ENCODE results near the gene SERPINA1.
"Not testable (repeated sequence)": the region's sequence is repeated elsewhere in the genome, so short reads cannot be mapped to it uniquely, and the experiment has no call there.

The SERPINA1 gene

DNA sequence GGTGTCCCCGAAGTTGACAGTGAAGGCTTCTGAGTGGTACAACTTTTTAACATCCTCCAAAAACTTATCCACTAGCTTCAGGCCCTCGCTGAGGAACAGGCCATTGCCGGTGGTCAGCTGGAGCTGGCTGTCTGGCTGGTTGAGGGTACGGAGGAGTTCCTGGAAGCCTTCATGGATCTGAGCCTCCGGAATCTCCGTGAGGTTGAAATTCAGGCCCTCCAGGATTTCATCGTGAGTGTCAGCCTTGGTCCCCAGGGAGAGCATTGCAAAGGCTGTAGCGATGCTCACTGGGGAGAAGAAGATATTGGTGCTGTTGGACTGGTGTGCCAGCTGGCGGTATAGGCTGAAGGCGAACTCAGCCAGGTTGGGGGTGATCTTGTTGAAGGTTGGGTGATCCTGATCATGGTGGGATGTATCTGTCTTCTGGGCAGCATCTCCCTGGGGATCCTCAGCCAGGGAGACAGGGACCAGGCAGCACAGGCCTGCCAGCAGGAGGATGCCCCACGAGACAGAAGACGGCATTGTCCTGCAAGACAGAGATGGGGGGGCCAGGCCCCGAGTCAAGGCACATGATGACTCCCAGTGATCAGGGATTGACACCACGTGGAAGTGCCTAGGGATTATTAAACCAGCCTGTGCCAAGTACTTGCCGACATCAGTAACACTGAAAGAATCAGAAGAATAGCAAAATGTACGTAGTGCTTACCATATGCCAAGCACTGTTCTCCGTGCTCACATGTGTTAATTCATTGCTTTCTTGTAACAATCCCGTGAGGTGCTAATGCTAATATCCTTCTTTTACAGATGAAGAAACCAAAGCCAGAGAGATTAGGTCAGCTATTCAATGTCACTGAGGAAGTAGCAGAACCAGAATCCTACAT is 5.4 kb downstream of the SERPINA1 start:
- DNase-seq: no peak

DNA sequence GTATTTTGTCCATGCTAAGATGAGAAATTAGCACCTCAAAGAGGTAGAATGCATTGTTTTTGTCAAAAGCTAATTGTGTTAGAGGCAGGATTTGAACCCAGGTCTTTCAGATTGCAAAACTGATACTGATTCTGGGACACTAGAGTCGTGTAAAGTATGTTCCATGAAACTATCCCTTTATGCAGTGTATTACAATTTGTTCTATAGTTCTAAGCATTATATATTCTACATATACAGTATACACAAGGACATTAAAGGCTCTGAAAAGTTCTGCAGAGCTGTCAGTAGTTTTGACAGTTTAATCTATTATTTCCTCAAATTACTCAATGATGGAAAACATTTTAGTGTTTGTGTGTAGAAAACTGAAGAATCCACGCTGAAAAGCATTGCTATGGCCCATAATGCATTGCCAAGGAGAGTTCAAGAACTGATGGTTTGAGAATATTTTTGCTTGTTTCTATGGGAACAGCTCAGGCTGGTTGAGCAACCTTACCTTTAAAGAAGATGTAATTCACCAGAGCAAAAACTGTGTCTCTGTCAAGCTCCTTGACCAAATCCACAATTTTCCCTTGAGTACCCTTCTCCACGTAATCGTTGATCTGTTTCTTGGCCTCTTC is 6.2 kb downstream of the SERPINA1 start:
- DNase-seq: no peak

GRCh38 chr14:94381149-94382030 is 7.0 kb downstream of the SERPINA1 start:
- DNase-seq: no peak

GRCh38 chr14:94380225-94381148 is 7.9 kb downstream of the SERPINA1 start:
- no peak for DNase-seq

DNA sequence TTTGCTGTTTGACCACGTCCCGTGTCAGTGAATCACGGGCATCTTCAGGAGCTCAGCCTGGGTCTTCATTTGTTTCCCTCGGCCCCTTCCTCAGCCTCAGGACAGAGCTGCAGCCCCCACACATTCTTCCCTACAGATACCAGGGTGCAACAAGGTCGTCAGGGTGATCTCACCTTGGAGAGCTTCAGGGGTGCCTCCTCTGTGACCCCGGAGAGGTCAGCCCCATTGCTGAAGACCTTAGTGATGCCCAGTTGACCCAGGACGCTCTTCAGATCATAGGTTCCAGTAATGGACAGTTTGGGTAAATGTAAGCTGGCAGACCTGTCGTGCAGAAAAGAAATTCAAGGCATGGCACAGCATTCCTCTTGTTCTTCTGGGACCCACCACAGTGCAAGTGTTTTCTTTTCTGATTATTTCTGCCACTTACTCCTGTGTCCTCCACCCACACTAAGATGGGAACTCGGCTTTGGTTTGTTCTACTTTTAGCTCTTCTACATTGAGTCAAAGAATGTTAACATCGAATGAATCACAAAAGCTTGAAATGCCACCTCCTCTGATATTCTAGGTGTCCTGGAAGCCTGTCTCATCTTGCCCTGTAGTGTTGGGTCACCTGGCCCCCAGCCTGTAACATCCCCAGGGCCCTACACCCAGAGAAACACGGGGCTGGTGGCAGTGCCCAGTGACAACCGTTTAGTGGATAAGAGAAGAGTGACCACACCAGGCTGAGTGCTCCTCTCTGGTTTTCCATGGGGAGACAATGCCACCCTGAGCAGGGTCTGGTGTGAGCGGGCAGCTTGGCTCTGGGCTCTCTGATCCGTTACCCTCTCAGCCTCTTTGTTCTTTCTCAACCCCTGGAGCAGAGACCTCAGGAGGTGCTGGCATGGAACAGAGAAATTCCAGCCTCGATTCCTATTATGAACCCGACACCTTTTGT is 8.8 kb downstream of the SERPINA1 start:
- no peak for DNase-seq

- DNase-seq: no peak
Measured at GRCh38 chr14:94378527-94379290, 9.7 kb downstream of the SERPINA1 start.

DNA sequence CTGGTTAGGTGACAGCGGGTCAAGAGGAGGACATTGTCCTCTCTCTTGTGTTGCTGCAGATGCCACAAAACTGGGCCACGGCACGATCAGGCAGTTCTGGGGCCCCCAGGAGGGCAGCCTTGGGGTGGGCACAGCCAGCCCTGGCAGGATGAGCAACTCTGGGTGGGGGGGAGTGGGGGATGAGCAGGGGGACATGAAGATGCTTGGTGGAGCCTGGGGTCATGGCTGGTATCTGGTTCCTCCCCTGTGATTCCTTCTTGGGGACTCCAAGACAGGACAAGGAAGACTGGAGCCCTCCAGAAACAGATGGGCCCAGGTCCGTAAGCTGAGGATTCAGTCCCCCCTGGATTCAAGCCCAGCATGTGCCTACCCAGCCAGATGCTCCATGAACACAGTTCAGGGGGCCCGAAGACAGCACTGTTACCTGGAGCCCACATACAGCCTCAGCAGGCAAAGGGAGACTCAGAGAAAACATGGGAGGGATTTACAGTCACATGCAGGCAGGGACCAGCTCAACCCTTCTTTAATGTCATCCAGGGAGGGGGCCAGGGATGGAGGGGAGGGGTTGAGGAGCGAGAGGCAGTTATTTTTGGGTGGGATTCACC is 10.4 kb downstream of the SERPINA1 start:
- DNase-seq: no peak

DNA sequence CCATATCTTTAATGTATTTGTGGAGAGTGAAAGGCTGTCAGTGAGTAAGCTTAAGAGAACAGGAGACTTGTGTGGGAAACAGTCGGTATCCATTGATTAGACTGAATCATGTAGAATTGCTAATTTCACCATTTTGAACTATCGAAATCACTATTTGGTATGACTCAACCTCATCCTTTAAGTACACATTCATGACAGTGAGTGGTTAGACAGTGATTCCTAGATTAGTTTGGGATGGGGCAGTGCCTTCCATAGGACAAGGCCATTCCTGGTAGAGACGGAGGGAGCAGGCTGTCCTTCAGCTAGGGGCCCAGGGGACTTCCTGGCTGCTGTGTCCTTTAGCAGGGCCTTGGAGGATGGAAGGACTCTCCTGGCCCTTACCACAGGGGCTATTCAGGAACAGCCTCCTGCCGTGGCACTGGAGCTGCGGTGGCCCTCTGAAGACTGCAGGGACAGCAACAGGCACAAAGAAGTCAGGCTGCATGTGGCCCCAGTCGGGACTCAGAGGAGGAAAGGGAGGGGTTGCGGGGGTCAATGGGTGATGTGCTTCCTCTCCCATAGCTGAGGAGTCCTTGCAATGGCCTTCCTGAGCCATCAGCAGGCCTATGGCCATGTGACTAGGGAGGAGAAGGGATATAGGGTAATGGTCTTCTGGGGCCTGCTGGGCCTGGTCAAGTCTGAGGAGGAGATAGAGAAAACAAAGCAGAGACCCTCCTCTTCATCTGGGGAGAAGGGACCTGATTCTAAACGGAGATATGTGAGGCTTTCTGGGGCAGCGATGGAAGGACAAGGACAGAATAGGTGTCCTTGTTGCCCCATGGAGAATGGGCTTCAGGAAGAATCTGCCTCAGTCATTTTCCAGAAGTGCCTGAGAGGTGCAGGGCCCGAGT is 11.2 kb downstream of the SERPINA1 start:
- DNase-seq: no peak

GRCh38 chr14:94376108-94376975 is 12.1 kb downstream of the SERPINA1 start:
- DNase-seq: no peak

- DNase-seq: no peak
Measured at GRCh38 chr14:94375552-94376107, 12.8 kb downstream of the SERPINA1 start.

DNA sequence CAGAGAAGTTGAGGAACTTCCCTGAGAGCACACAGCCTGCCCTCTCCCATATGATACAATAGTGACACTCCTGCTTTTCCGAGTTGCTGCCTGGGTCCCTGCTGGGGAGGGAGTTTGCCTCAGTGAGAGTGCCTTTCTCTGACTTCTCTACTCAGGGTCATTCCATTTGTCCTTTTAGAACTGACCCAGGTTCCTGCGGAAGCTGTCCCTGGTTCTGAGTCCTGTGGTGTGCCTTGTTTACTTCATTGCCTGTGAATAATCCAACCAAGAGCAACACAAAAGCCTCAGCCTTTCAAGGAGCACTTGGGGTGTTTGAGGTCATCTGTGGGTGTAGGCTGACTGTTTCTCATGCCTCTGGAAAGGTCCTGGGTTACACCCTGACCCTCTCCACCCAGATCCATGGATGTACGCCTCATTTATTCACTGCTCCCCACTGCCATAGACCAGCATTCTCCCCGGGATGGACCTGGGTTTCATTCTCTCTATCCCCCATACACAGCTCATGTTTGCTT is 13.6 kb downstream of the SERPINA1 start:
- DNase-seq: no peak

- DNase-seq: no peak
Measured at GRCh38 chr14:94374116-94374515, 14.3 kb downstream of the SERPINA1 start.

GRCh38 chr14:94373708-94374107 is 14.7 kb downstream of the SERPINA1 start:
- no peak for DNase-seq

DNA sequence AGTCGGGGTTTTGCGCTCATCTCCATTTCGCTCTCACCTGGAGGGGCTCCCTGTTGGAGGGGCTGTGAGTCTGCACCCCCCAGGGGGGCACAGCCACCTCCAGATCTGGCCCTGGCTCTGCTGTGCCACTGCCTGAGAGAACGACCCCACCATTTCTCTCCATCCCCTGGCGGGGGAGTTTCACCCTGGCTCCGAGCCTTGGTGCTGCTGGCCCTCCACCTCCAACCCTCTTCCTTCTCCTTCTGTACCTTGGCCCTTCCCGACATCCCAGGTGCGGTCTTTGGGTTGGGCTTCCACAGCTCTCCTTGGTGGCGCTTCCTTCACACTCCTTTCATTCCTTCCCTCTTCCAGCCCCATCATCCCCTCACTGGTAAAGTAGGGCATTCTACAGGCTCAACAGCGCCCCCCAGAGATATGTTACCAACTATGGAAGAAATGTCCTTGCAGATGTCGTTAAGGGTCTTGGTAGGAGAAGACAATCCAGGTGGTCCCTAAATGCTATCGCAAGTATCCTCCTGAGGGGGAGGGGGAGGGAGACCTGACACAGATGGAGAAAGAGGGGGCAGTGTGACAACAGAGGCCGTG is 16.3 kb downstream of the SERPINA1 start:
- no peak for DNase-seq

- DNase-seq: no peak
Measured at GRCh38 chr14:94370524-94370910, 17.9 kb downstream of the SERPINA1 start.

- not testable (repeated sequence) for DNase-seq
Measured at GRCh38 chr14:94369766-94370523, 18.5 kb downstream of the SERPINA1 start.
